ENCODE results near the gene RNF41.

The RNF41 gene

GRCh38 chr12:56242986-56243385 is 21.3 kb upstream of the RNF41 start:
- no peak for FAIRE-seq

GRCh38 chr12:56241424-56242303 is 19.9 kb upstream of the RNF41 start:
- no peak for FAIRE-seq

- no peak for FAIRE-seq
Measured at GRCh38 chr12:56237552-56237951, 15.8 kb upstream of the RNF41 start.

GRCh38 chr12:56236985-56237384 is 15.3 kb upstream of the RNF41 start:
- no peak for FAIRE-seq

GRCh38 chr12:56236091-56236490 is 14.4 kb upstream of the RNF41 start:
- no peak for FAIRE-seq

- FAIRE-seq: no peak
Measured at GRCh38 chr12:56234746-56235436, 13.2 kb upstream of the RNF41 start.

GRCh38 chr12:56231184-56231582 is 9.5 kb upstream of the RNF41 start:
- no peak for FAIRE-seq

GRCh38 chr12:56230432-56231183 is 8.9 kb upstream of the RNF41 start:
- FAIRE-seq: no peak

GRCh38 chr12:56229916-56230431 is 8.3 kb upstream of the RNF41 start, which contains the start of gene SLC39A5:
Gene SLC39A5 (plus strand): TSS chr12:56230051. CDS start chr12:56231275, 1,224 bp downstream.
- FAIRE-seq: no peak

GRCh38 chr12:56229082-56229481 is 7.4 kb upstream of the RNF41 start:
- FAIRE-seq: no peak

- no peak for FAIRE-seq
Measured at GRCh38 chr12:56224954-56225353, 3.2 kb upstream of the RNF41 start.

- peak; percentile 96 for FAIRE-seq
Measured at GRCh38 chr12:56224102-56224701, 2.5 kb upstream of the RNF41 start, which contains the start of gene NABP2. Gene NABP2 (plus strand): TSS chr12:56224342. CDS start chr12:56224857, 515 bp downstream.

- FAIRE-seq: no peak
Measured at GRCh38 chr12:56223571-56224101, 1.9 kb upstream of the RNF41 start.

- no peak for FAIRE-seq
Measured at GRCh38 chr12:56222531-56222895, 791 bp upstream of the RNF41 start.

GRCh38 chr12:56221232-56221756 is 428 bp downstream of the RNF41 start:
- no peak for FAIRE-seq

GRCh38 chr12:56220611-56221231 is 1.0 kb downstream of the RNF41 start:
- no peak for FAIRE-seq

- no peak for FAIRE-seq
Measured at GRCh38 chr12:56219840-56220239, 1.9 kb downstream of the RNF41 start.

- no peak for FAIRE-seq
Measured at GRCh38 chr12:56216461-56216860, 5.3 kb downstream of the RNF41 start.

- FAIRE-seq: no peak
Measured at GRCh38 chr12:56213878-56214277, 7.8 kb downstream of the RNF41 start.

GRCh38 chr12:56212361-56212760 is 9.4 kb downstream of the RNF41 start:
- no peak for FAIRE-seq

- FAIRE-seq: no peak
Measured at GRCh38 chr12:56208006-56208405, 13.7 kb downstream of the RNF41 start.
